Daoy (cell line): Measurements from ENCODE around the gene MUTYH. TPM values are rescaled to one million over a fixed set of nuclear protein-coding genes. Genes with fewer than 3 reads are reported as not detected.
"Not testable (repeated sequence)": the region's sequence is repeated elsewhere in the genome, so short reads cannot be mapped to it uniquely, and the experiment has no call there.

ENCODE experiments used
- DNase-seq: peaks from one replicate; pipeline ENCODE4 v3.0.0-alpha.2; 2015; ENCODE audit warnings: low read depth
- total RNA-seq: library from RNA; depleted of rRNA; stranded (reverse); fragments of >200 nt; shearing (Covaris generic); gene quantifications from 2 replicates; pipeline ENCODE4 v1.2.3, GENCODE V29; 2014

MUTYH gene
- total RNA-seq, 1 experiment from 2014 or later = 24.1 TPM

DNA sequence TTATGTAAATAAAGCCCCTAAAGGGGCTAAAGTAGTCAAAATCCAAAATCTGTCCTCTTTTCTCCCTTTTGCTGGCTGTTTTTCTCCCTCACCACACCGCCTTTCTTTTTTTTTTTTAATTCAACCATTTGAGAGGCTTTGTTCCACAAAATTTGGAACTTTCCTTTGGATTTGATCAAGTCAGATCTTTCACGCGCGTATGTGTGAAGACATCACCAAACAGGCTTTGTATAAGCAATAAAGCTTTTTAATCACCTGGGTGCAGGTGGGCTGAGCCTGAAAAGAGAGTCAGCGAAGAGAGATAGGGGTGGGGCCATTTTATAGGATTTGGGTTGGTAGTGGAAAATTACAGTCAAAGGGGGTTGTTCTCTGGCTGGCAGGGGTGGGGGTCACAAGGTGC, 18.8 kb downstream of the MUTYH start:
- no peak for DNase-seq

GRCh38 chr1:45319761-45320160, 20.5 kb downstream of the MUTYH start:
- no peak for DNase-seq

- no peak for DNase-seq
Measured at GRCh38 chr1:45317166-45317565, 23.1 kb downstream of the MUTYH start.

- no peak for DNase-seq
Measured at GRCh38 chr1:45314266-45314665, 26.0 kb downstream of the MUTYH start.

GRCh38 chr1:45306905-45307304, 33.3 kb downstream of the MUTYH start:
- no peak for DNase-seq

DNA sequence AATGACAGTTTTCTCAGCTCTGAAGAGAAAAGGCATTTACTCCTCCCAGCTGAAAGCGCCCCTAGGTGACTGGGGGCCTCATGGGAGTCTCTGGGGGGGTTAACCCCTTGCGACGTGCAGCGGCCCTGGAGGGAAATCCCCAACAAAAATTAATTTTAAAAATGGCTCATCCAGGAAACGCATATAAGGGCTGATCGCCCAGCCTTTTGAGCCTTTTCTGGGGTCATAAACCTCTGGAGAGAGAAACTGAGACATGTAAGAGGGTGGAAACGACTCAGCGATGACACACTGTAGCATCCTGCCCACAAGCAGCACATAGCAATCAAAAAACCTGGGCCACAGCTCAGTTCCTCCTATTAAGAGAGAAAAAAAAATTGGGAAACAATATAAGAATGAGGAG, 33.9 kb downstream of the MUTYH start:
- DNase-seq = peak; percentile 68

GRCh38 chr1:45305231-45305630, 35.0 kb downstream of the MUTYH start:
- DNase-seq = no peak

- peak; percentile 62 for DNase-seq
Measured at GRCh38 chr1:45304311-45305081, 35.7 kb downstream of the MUTYH start.

GRCh38 chr1:45303520-45304310, 36.5 kb downstream of the MUTYH start:
- DNase-seq = peak; percentile 99

DNA sequence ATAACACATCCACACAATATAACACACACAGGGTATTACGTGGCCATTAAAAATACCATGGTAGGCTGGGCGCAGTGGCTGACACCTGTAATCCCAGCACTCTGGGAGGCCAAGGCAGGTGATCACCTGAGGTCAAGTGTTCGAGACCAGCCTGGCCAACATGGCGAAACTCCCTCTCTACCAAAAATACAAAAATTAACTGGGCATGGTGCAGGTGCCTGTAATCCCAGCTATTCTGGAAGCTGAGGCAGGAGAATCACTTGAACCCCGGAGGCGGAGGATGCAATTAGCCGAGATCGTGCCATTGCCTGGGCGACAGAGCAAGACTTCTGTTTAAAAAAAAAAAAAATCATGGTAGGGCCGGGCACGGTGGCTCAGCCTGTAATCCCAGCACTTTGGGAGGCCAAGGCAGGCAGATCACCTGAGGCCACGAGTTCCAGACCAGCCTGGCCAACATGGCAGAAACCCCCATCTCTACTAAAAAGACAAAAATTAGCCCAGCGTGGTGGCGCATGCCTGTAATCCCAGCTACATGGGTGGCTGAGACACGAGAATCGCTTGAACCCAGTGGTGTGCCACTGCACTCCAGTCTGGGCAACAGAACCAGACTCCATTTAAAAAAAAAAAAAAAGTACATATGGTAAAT, 37.6 kb downstream of the MUTYH start:
- no peak for DNase-seq

GRCh38 chr1:45300669-45300997, 39.6 kb downstream of the MUTYH start:
- no peak for DNase-seq

DNA sequence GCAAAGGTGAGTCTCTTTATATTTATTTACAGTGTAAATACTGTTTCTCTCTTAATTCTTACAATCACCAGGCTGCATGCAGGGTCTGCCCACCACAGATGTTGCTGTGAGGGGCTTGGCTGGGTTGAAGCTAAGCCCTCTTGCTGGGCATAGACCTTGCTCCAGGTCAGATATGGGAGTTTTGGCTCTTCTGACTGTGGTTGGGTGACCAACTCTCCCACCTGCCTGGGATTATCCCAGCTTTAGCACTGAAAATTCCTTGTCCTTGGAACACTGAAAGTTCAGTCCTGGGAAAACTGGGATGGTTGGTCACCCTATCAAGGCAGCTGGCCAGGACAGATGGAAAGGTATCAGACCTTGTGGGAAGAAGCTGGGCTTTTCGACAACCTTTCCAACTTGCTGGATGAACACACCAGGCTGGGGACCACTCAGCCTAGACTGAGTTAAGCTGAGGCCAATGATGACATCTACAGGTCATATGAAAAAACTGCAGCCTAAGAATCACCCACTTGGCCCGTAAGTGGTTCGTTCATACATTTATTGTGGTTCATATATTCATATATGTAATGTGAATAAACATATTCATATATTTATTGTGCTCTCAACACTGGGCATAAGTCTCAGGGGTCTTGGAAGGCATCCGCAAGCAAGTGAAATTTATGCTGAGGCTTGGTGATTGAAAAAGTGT, 40.1 kb downstream of the MUTYH start:
- DNase-seq = peak; percentile 74

DNA sequence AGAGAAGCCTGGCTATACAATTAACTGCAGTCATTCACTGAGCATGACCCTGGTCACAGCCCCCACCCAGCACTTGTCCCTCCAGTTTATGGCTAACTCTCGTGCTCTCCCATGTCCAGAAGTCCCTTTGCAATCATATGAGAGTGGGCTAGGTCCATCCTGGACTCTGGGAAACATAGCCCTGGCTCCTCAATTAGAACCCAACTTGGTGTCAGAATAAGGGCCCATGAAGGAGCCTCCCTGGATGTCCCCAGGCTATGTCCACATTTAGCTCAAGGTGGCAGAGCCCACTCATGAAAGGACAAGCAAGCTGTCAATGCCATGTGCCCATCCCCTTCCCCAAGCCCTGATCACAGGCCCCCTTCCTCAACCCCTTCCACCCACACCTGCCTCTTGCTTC, 40.9 kb downstream of the MUTYH start:
- DNase-seq = no peak

GRCh38 chr1:45297666-45298356, 42.4 kb downstream of the MUTYH start:
- DNase-seq = no peak

DNA sequence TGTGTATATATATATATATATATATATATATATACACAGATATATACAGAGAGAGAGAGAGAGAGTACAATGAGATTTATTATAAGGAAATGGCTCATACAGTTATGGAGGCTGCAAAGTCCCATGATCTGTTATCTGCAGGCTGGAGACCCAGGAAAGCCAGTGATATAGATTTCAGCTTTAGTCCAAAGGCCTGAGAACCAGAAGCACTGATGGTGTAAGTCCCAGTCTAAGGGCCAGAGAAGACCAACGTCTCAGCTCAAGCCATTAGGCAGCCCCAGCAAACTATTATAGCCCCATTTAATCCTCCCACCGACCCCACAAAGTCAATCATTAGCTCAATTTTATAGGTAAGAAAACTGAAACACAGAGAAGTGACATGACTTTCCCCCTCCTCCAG, 48.5 kb downstream of the MUTYH start:
- no peak for DNase-seq

DNA sequence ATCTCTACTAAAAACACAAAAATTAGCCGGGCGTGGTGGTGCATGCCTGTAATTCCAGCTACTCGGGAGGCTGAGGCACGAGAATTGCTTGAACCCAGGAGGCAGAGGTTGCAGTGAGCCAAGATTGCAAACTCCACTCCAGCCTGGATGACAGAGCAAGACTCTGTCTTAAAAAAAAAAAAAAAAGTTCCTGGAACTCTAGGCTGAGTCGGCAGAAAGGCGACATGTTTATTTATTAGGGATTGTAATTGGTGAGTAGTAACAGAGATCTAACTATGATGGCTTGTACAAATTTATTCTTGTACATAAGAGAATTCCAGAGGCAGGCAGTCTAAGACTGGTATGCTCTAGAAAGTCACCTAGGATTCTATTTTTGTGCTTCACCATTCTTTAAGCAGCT, 49.2 kb downstream of the MUTYH start:
- DNase-seq = not testable (repeated sequence)

- not testable (repeated sequence) for DNase-seq
Measured at GRCh38 chr1:45286521-45286920, 53.7 kb downstream of the MUTYH start.

GRCh38 chr1:45284858-45285257, 55.4 kb downstream of the MUTYH start:
- DNase-seq = not testable (repeated sequence)

GRCh38 chr1:45282351-45282750, 57.9 kb downstream of the MUTYH start:
- no peak for DNase-seq
